H1 (cell line): Measurements from ENCODE around the gene POLR2F. TPM values are rescaled to one million over a fixed set of nuclear protein-coding genes. Genes with fewer than 3 reads are reported as not detected.
A peak's percentile ranks its signal among the peaks of the same experiment; 100 is the strongest.

Experiments used
- CTCF ChIA-PET: fragments of 300-600 bp; sonication (Branson Sonifier 250); formaldehyde crosslinking; loops from one replicate; lab custom pipeline; 2021; ENCODE audit not compliant: partially characterized antibody; lab: Charles Lee
- POLR2A ChIA-PET: fragments of 300-600 bp; sonication (Branson Sonifier 250); formaldehyde crosslinking; loops from one replicate; lab custom pipeline; 2021; ENCODE audit warnings: inconsistent platforms; ENCODE audit not compliant: partially characterized antibody; lab: Charles Lee
- DNase-seq, 2 experiments: peaks; one replicate each; pipeline versions ENCODE4 v3.0.0 to v3.0.0-alpha.2; 2010 to 2022; ENCODE audit warnings: low spot score in 2 of 2, low read depth in 1 of 2, mixed read lengths in 1 of 2
- FAIRE-seq: peaks from 2 replicates; lab custom pipeline; 2011; peaks lifted over from hg19 to GRCh38; lab: Jason Lieb, UNC
- H2AFZ ChIP-seq: 2 replicates; pipeline ENCODE4 v1.8.1; 2012; ENCODE audit warnings: low read length, inconsistent platforms
- H2AK5ac ChIP-seq: 2 replicates; pipeline ENCODE4 v1.6.1; 2013; ENCODE audit warnings: low read depth, low read length
- H2BK120ac ChIP-seq: replicated peaks from 2 replicates; pipeline ENCODE3; 2013; ENCODE audit warnings: low read depth, low read length, inconsistent platforms
- H2BK12ac ChIP-seq: 2 replicates; pipeline ENCODE4 v1.6.1; 2013; ENCODE audit warnings: low read depth, low read length
- H2BK15ac ChIP-seq: 2 replicates; pipeline ENCODE4 v1.6.1; 2013; ENCODE audit warnings: low read length
- H2BK20ac ChIP-seq: 2 replicates; pipeline ENCODE4 v1.6.1; 2013; ENCODE audit warnings: low read length
- H2BK5ac ChIP-seq: 2 replicates; pipeline ENCODE4 v1.6.1; 2013; ENCODE audit warnings: low read depth, low read length
- H3K14ac ChIP-seq: 2 replicates; pipeline ENCODE4 v1.6.1; 2013; ENCODE audit warnings: inconsistent platforms; ENCODE audit not compliant: insufficient read length
- H3K18ac ChIP-seq: 2 replicates; pipeline ENCODE4 v1.6.1; 2013; ENCODE audit warnings: low read length; ENCODE audit errors: extremely low read depth
- H3K23ac ChIP-seq: 2 replicates; pipeline ENCODE4 v1.6.1; 2013; ENCODE audit warnings: inconsistent platforms; ENCODE audit not compliant: insufficient read length
- H3K23me2 ChIP-seq: 2 replicates; pipeline ENCODE4 v1.6.1; 2013; ENCODE audit warnings: low read depth, low read length
- H3K27ac ChIP-seq: 2 replicates; pipeline ENCODE4 v1.6.1; 2011; ENCODE audit warnings: low read depth, low read length, inconsistent platforms
- H3K27me3 ChIP-seq, 4 experiments: replicated peaks in 1 of 4; 1 replicate in 1 of 4; 2 replicates in 3 of 4; pipeline versions ENCODE4 v1.6.1 to v1.8.1; 2011 to 2013; ENCODE audit warnings: low read length in 3 of 4, mild to moderate bottlenecking in 3 of 4, inconsistent platforms in 2 of 4, mixed read lengths in 2 of 4, moderate library complexity in 1 of 4; ENCODE audit not compliant: control insufficient read depth in 3 of 4, insufficient read depth in 3 of 4; ENCODE audit errors: extremely low read depth in 1 of 4
- H3K36me3 ChIP-seq, 4 experiments: 2 replicates each; pipeline versions ENCODE4 v1.6.1 to v1.8.1; 2011 to 2013; ENCODE audit warnings: mild to moderate bottlenecking in 4 of 4, low read length in 3 of 4, moderate library complexity in 2 of 4, control low read depth in 1 of 4, inconsistent platforms in 1 of 4; ENCODE audit not compliant: insufficient read depth in 4 of 4, control insufficient read depth in 2 of 4
- H3K4ac ChIP-seq: replicated peaks from 2 replicates; pipeline ENCODE3; 2013; ENCODE audit warnings: low read length, low read depth, mixed read lengths, inconsistent platforms; ENCODE audit not compliant: insufficient read length
- H3K4me1 ChIP-seq, 4 experiments: replicated peaks in 1 of 4; 1 replicate in 1 of 4; 2 replicates in 3 of 4; pipeline versions ENCODE4 v1.6.1 to v1.8.1; 2011 to 2013; ENCODE audit warnings: low read length in 3 of 4, inconsistent platforms in 2 of 4, mixed read lengths in 1 of 4; ENCODE audit not compliant: insufficient read depth in 4 of 4, control insufficient read depth in 3 of 4
- H3K4me2 ChIP-seq, 2 experiments: 2 replicates each; pipeline versions ENCODE4 v1.6.1 to v1.8.1; 2011 to 2013; ENCODE audit warnings: low read depth in 2 of 2, low read length in 2 of 2, control low read depth in 1 of 2, inconsistent platforms in 1 of 2, mild to moderate bottlenecking in 1 of 2; ENCODE audit not compliant: insufficient read depth in 1 of 2
- H3K4me3 ChIP-seq, 4 experiments: fragments of 200-600, 300-600 bp in 1 of 4; sonication (generic), shearing (Covaris generic), sonication (Bioruptor Twin) in 1 of 4; 2 replicates each; pipeline versions ENCODE4 v1.5.1 to v1.8.1; 2011 to 2016; ENCODE audit warnings: low read length in 4 of 4, low read depth in 3 of 4, control low read depth in 2 of 4, inconsistent platforms in 2 of 4, mild to moderate bottlenecking in 2 of 4, mixed read lengths in 1 of 4, moderate library complexity in 1 of 4; ENCODE audit not compliant: insufficient read depth in 2 of 4; ENCODE audit errors: extremely low read depth in 1 of 4
- H3K56ac ChIP-seq: replicated peaks from 2 replicates; pipeline ENCODE3; 2013; ENCODE audit warnings: low read depth, mild to moderate bottlenecking, mixed read lengths, low read length, inconsistent platforms; ENCODE audit not compliant: insufficient read length
- H3K79me1 ChIP-seq: 2 replicates; pipeline ENCODE4 v1.6.1; 2013; ENCODE audit warnings: low read depth, low read length, control low read depth
- H3K79me2 ChIP-seq, 2 experiments: 2 replicates each; pipeline versions ENCODE4 v1.6.1 to v1.8.1; 2012 to 2013; ENCODE audit warnings: low read length in 2 of 2, mild to moderate bottlenecking in 2 of 2, inconsistent platforms in 1 of 2; ENCODE audit not compliant: insufficient read depth in 2 of 2, control insufficient read depth in 1 of 2
- H3K9ac ChIP-seq, 4 experiments: replicated peaks in 1 of 4; 1 replicate in 1 of 4; 2 replicates in 3 of 4; pipeline versions ENCODE4 v1.6.1 to v1.8.1; 2011 to 2013; ENCODE audit warnings: low read depth in 3 of 4, low read length in 3 of 4, control low read depth in 2 of 4, mild to moderate bottlenecking in 2 of 4, moderate library complexity in 2 of 4, inconsistent platforms in 1 of 4; ENCODE audit errors: extremely low read depth in 1 of 4
- H3K9me3 ChIP-seq, 2 experiments: 2 replicates each; pipeline versions ENCODE4 v1.6.1 to v1.8.1; 2012 to 2013; ENCODE audit warnings: mild to moderate bottlenecking in 2 of 2, moderate library complexity in 2 of 2, control low read depth in 1 of 2, inconsistent platforms in 1 of 2, low read depth in 1 of 2, low read length in 1 of 2, mixed read lengths in 1 of 2; ENCODE audit not compliant: insufficient read depth in 2 of 2
- H4K20me1 ChIP-seq, 2 experiments: replicated peaks in 1 of 2; 2 replicates each; pipeline versions ENCODE3 to v1.8.1; 2011 to 2013; ENCODE audit warnings: inconsistent platforms in 2 of 2, low read length in 2 of 2, mild to moderate bottlenecking in 1 of 2; ENCODE audit not compliant: insufficient read depth in 2 of 2, control insufficient read depth in 1 of 2
- H4K5ac ChIP-seq: 2 replicates; pipeline ENCODE4 v1.6.1; 2013; ENCODE audit warnings: low read length, low read depth, mixed read lengths, inconsistent platforms; ENCODE audit not compliant: insufficient read length
- H4K8ac ChIP-seq: 2 replicates; pipeline ENCODE4 v1.8.0; 2013; ENCODE audit warnings: mild to moderate bottlenecking, moderate library complexity, low read length, inconsistent platforms; ENCODE audit not compliant: insufficient read depth; ENCODE audit errors: extremely low read depth
- H4K91ac ChIP-seq: replicated peaks from 2 replicates; pipeline ENCODE3; 2013; ENCODE audit warnings: low read length, mixed read lengths, inconsistent platforms; ENCODE audit not compliant: insufficient read length
- CTBP2 ChIP-seq: IDR thresholded peaks from 2 replicates; pipeline ENCODE4 v1.7.0; 2011; ENCODE audit warnings: borderline replicate concordance, mild to moderate bottlenecking, moderate library complexity, mixed read lengths, low read length; ENCODE audit not compliant: insufficient read depth, insufficient read length
- MAFK ChIP-seq: IDR thresholded peaks from 2 replicates; pipeline ENCODE4 v1.6.1; 2012; ENCODE audit warnings: low read depth, mild to moderate bottlenecking, improper control_type of control experiment, low read length
- NANOG ChIP-seq: IDR thresholded peaks from 2 replicates; pipeline ENCODE4 v1.6.1; 2011; ENCODE audit warnings: low read length, low read depth, mild to moderate bottlenecking, inconsistent platforms; ENCODE audit not compliant: insufficient read depth, poor library complexity, severe bottlenecking
- POLR2AphosphoS5 ChIP-seq: IDR thresholded peaks from 2 replicates; pipeline ENCODE4 v1.6.1; 2011; ENCODE audit warnings: low read depth, low read length
- POU5F1 ChIP-seq: IDR thresholded peaks from 2 replicates; pipeline ENCODE4 v1.6.1; 2011; ENCODE audit warnings: low read depth, mild to moderate bottlenecking, low read length, moderate library complexity
- SAP30 ChIP-seq: fragments of 300-600 bp; sonication (generic); IDR thresholded peaks from 2 replicates; pipeline ENCODE4 v1.7.1; 2012; ENCODE audit warnings: low read length, moderate library complexity, mild to moderate bottlenecking, inconsistent platforms; ENCODE audit not compliant: insufficient read depth, insufficient replicate concordance
- SP1 ChIP-seq: IDR thresholded peaks from 2 replicates; pipeline ENCODE4 v1.6.1; 2011; ENCODE audit warnings: low read depth, low read length
- SUZ12 ChIP-seq: fragments of 200-600 bp; sonication (generic); IDR thresholded peaks from 2 replicates; pipeline ENCODE4 v1.6.1; 2012; ENCODE audit warnings: mild to moderate bottlenecking, inconsistent platforms, low read length, moderate library complexity, mixed read lengths
- TBP ChIP-seq: IDR thresholded peaks from 2 replicates; pipeline ENCODE4 v1.6.1; 2011; ENCODE audit warnings: low read depth, low read length, improper control_type of control experiment
- TEAD4 ChIP-seq: IDR thresholded peaks from 2 replicates; pipeline ENCODE4 v1.6.1; 2012; ENCODE audit warnings: low read depth, low read length, inconsistent platforms, mixed read lengths
- ZNF274 ChIP-seq: IDR thresholded peaks from 2 replicates; pipeline ENCODE4 v1.7.0; 2012; ENCODE audit warnings: low read length, borderline replicate concordance; ENCODE audit errors: extremely low read depth
- WGBS, 2 experiments: shearing (Covaris generic) in 1 of 2; methylation state at CpG; one replicate each; pipeline versions ENCODE4 v1.1.6 to v1.1.7; 2013 to 2015; ENCODE audit warnings: low lambda C conversion rate in 2 of 2, mixed read lengths in 2 of 2, inconsistent platforms in 1 of 2, low coverage in 1 of 2, missing lambda C conversion rate in 1 of 2; ENCODE audit not compliant: insufficient replicate concordance in 2 of 2, insufficient coverage in 1 of 2, insufficient read length in 1 of 2; ENCODE audit errors: extremely low coverage in 1 of 2, missing lambda C conversion rate in 1 of 2; 5-methylcytosine and 5-hydroxymethylcytosine counted together
- polyA plus RNA-seq, 7 experiments: library from polyadenylated mRNA; depleted of rRNA in 3 of 7; stranded (reverse) in 5 of 7; unstranded in 2 of 7; fragments of >200 nt in 5 of 7; fragments of 200-250 nt in 2 of 7; gene quantifications; 1 replicate in 5 of 7; 2 replicates in 1 of 7; 4 replicates in 1 of 7; pipeline versions ENCODE4 v1.2.1 to v1.2.3, GENCODE V29; 2011 to 2013; ENCODE audit warnings: missing spikeins in 2 of 7, mixed read lengths in 2 of 7
- total RNA-seq: library from RNA; stranded (reverse); fragmentation: NEBNext Ultra II Directional; extraction: Animal tissue kit (Norgen Biotek cat#: 25700); gene quantifications from 2 replicates; pipeline ENCODE4 v1.2.1, GENCODE V29; 2021
- TF ChIP-seq, protein P1 (sequence below): IDR thresholded peaks from 2 replicates; pipeline ENCODE4 v1.6.1; 2011; ENCODE audit warnings: low read depth, mild to moderate bottlenecking, low read length; ENCODE audit not compliant: insufficient read depth

POLR2F gene
- total and polyA plus RNA-seq, 2 of the 8 experiments (the other 6 are each of a cell fraction or from before 2014, with no cell fraction given), result 150 to 176 TPM

DNA sequence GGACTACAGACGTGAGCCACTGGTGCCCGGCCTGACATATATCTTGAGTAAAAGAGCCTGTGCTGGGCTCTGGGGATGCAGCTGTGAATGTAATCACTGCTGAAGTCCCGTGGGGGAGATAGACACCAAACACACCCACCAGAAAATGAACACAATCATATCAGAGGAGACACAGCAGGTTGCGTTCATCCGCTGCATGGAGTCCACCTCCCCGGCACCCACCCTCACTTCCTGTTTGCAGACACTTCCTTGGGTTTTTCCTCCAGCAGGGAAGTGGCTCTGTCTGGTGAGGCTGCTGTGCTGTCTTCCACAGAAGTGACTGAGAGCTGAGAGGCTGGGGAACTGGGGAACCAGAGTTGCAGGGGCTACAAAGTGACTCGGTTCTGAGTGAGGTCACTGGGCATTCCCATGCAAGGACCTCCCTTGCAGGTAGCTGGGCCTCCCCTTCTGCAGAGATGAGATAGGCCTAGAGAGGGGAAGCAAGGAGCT lies 40.2 kb upstream of the POLR2F start:
- Histone ChIP-seq H2BK5ac (no peak overlapping the region), H4K8ac (peak overlapping the region; percentile 64; the same call in 1 of the 2 replicates), H3K4me3 (no peak overlapping the region), H3K23ac (no peak overlapping the region), H3K4me1 (peaks cover 0 to 19% (median 9%) of the 10 kb centered on the region in 4 experiments; a peak in 6 of 7 replicates), H3K27me3 (no peaks in the 10 kb centered on the region), H2BK15ac (no peak overlapping the region), H2BK20ac (no peak overlapping the region), H3K4ac (no peak overlapping the region), H3K23me2 (no peaks in the 10 kb centered on the region), H3K14ac (no peak overlapping the region), H4K20me1 (peaks cover 1 to 8% of the 10 kb centered on the region in 2 experiments), H3K79me2 (peaks cover 0 to 6% of the 10 kb centered on the region in 2 experiments; a peak in 1 of 4 replicates), H4K5ac (no peak overlapping the region), H4K91ac (no peak overlapping the region), H3K18ac (no peak overlapping the region), H3K79me1 (peaks cover 2% of the 10 kb centered on the region), H2BK120ac (no peak overlapping the region), H3K27ac (no peak overlapping the region; the same call in 1 of the 2 replicates), H2AFZ (no peak overlapping the region), H3K56ac (no peak overlapping the region), H3K9me3 (no peaks in the 10 kb centered on the region), H3K4me2 (no peak overlapping the region), H2AK5ac (no peak overlapping the region), H3K9ac (no peak overlapping the region; a peak in 1 of 7 replicates), H2BK12ac (no peak overlapping the region), H3K36me3 (peaks cover 0 to 19% (median 3%) of the 10 kb centered on the region in 4 experiments; a peak in 2 of 8 replicates)
- FAIRE-seq (no peak), DNase-seq (no peak)
- 94% methylated on average over 7 of the region's 7 CpGs; no CpG with 5 or more reads in 1 of the 2 experiments for WGBS, 2 experiments
- ChIA-PET CTCF (interaction anchor here (0.7 to 1.7 kb wide), 4 partner anchors 14 to 52 kb away, joined by 3 to 6 read pairs (median 4); no protein-coding TSS in a partner anchor), POLR2A (interaction anchor here (1.2 to 8.7 kb wide), 5 partner anchors 9 to 104 kb away, joined by 3 to 150 read pairs (median 10); partner anchors contain the start of genes GCAT and MICALL1)
- TF ChIP-seq POU5F1 (no peak), MAFK (no peak), SUZ12 (no peak), POLR2AphosphoS5 (no peak), NANOG (no peak), SAP30 (no peak), SP1 (no peak), TBP (no peak), CTBP2 (no peak), TEAD4 (no peak), ZNF274 (no peak)
- TF ChIP-seq, protein P1, sequence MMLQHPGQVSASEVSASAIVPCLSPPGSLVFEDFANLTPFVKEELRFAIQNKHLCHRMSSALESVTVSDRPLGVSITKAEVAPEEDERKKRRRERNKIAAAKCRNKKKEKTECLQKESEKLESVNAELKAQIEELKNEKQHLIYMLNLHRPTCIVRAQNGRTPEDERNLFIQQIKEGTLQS, result no peak
